Tibial artery (tissue), 4 donors: ENCODE measurements around the gene SMAD6.
A peak's percentile ranks its signal among the peaks of the same experiment; 100 is the strongest.

Source experiments
- DNase-seq, 2 donors: peaks; one replicate each; pipeline ENCODE4 v3.0.0-alpha.2; 2019
- H3K27ac ChIP-seq, 2 donors: fragments of 200-600 bp; sonication (generic) in 1 of 2; 1 replicate in 1 of 2; 2 replicates in 1 of 2; pipeline ENCODE4 v1.5.1; 2018 to 2019; ENCODE audit warnings: mild to moderate bottlenecking in 1 of 2
- H3K27me3 ChIP-seq, 2 donors: fragments of 200-600 bp; sonication (generic) in 1 of 2; one replicate each; pipeline versions ENCODE4 v1.5.1 to v1.6.0; 2016 to 2019
- H3K36me3 ChIP-seq, 3 donors: fragments of 200-600 bp; sonication (generic) in 2 of 3; one replicate each; pipeline ENCODE4 v1.5.1; 2016 to 2019; ENCODE audit warnings: mild to moderate bottlenecking in 2 of 3
- H3K4me1 ChIP-seq, 4 donors: fragments of 200-600 bp; sonication (generic) in 2 of 4; 1 replicate in 3 of 4; 2 replicates in 1 of 4; pipeline ENCODE4 v1.5.1; 2016 to 2019
- H3K4me3 ChIP-seq, 2 donors: fragments of 200-600 bp; sonication (generic) in 1 of 2; 1 replicate in 1 of 2; 2 replicates in 1 of 2; pipeline ENCODE4 v1.5.1; 2018 to 2019; ENCODE audit warnings: mild to moderate bottlenecking in 2 of 2
- H3K9me3 ChIP-seq, 3 donors: fragments of 200-600 bp; sonication (generic) in 1 of 3; one replicate each; pipeline ENCODE4 v1.5.1; 2016 to 2019
- intact Hi-C: fragments of 100-400 bp; cut with DNase I; formaldehyde crosslinking; loops from one replicate; pipeline ENCODE4 v1.15.0; 2023; ENCODE audit warnings: low total_unique reads
- TF ChIP-seq, protein P1 (sequence below), 2 experiments: fragments of 200-600 bp in 1 of 2; fragments of 450-650 bp in 1 of 2; IDR thresholded peaks; one replicate each; pipeline ENCODE4 v1.5.1; 2017 to 2019; ENCODE audit warnings: antibody characterized with exemption in 2 of 2, mild to moderate bottlenecking in 1 of 2, moderate library complexity in 1 of 2

The SMAD6 gene

DNA sequence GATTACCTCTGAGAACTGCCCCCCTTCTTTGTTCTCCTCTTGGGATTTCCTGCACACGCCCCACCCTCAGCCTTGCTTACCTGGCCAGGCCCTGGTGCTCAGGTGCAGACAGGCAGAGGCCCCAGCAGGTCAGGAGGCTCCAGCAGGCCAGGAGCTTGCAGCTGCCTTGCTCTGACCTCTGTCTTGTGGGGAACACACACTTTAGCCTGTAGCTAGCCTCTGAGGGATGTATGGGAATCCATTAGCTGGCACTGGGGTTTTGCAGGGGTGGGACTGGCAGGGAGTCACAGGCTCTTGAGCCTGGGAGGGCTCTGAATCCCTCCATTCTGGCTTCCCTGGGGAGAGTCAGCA is 2.7 kb downstream of the SMAD6 start:
- intact Hi-C loops, result loop anchor here (5.0 kb wide), 2 partner anchors 68 to 148 kb away; no protein-coding TSS in a partner anchor

DNA sequence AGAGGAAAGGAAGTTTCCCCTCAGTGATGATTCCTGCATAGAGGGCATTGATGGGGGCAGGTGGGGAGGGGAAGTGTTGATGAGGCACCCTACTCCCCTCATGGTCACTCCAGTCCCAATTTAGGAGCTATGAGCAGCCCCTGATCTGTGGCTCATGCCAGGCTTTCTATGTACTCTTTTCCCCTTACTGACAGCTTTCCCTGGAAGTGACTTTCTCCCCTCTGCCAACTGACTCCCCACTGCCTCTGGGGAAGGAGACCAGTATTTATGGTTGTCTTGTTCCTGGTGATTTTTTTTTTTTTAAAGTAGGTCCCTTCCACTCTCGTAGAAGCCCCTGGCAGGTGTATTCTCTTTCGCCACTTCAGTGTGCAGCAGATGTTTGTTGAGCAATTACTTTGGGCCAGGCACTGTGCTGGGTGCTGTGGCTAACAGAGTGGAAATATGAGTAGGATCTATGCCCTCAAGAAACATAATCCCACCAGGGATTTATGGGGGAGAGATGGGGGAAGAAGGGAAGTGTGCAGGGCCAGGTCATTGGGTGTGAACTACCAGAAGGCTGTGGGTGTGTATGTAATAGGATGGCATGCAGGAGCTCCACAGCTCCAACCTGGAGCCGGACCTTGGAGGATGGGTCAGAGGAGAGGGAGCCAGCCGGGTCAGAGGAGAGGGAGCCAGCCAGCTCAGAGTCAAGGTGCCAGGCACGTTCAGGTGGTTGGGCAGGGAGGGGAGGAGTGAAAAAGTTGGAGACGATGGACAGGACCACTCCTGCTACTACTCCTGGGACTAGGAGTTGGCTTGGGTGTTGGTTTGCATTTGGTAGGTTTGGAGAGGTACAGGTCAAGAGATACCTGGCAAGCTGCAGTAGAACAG is 3.5 kb downstream of the SMAD6 start:
- TF ChIP-seq, protein P1, sequence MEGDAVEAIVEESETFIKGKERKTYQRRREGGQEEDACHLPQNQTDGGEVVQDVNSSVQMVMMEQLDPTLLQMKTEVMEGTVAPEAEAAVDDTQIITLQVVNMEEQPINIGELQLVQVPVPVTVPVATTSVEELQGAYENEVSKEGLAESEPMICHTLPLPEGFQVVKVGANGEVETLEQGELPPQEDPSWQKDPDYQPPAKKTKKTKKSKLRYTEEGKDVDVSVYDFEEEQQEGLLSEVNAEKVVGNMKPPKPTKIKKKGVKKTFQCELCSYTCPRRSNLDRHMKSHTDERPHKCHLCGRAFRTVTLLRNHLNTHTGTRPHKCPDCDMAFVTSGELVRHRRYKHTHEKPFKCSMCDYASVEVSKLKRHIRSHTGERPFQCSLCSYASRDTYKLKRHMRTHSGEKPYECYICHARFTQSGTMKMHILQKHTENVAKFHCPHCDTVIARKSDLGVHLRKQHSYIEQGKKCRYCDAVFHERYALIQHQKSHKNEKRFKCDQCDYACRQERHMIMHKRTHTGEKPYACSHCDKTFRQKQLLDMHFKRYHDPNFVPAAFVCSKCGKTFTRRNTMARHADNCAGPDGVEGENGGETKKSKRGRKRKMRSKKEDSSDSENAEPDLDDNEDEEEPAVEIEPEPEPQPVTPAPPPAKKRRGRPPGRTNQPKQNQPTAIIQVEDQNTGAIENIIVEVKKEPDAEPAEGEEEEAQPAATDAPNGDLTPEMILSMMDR (IDR thresholded peaks at IDR 0.05), result no peak
- no peak for DNase-seq
- Histone ChIP-seq H3K27me3 (no peaks in the 10 kb centered on the region), H3K4me1 (peaks cover 0 to 59% (median 41%) of the 10 kb centered on the region in 4 donors), H3K9me3 (no peaks in the 10 kb centered on the region), H3K27ac (peak overlapping the region; percentile 75 to 86), H3K36me3 (no peaks in the 10 kb centered on the region), H3K4me3 (peak overlapping the region; percentile 78 to 84)
- intact Hi-C loops, result loop anchor here (5.0 kb wide), 1 partner anchor 67 kb away; no protein-coding TSS in a partner anchor

More for the DNA sequence above, 2.7 kb downstream of the SMAD6 start:
- Histone ChIP-seq H3K27me3 (no peaks in the 10 kb centered on the region), H3K4me1 (peaks cover 0 to 52% (median 40%) of the 10 kb centered on the region in 4 donors), H3K9me3 (no peaks in the 10 kb centered on the region), H3K36me3 (no peaks in the 10 kb centered on the region), H3K4me3 (peak overlapping the region; percentile 78 to 84), H3K27ac (peak overlapping the region; percentile 75 to 86)
- TF ChIP-seq, protein P1 (IDR thresholded peaks at IDR 0.05), result no peak
- no peak for DNase-seq

DNA sequence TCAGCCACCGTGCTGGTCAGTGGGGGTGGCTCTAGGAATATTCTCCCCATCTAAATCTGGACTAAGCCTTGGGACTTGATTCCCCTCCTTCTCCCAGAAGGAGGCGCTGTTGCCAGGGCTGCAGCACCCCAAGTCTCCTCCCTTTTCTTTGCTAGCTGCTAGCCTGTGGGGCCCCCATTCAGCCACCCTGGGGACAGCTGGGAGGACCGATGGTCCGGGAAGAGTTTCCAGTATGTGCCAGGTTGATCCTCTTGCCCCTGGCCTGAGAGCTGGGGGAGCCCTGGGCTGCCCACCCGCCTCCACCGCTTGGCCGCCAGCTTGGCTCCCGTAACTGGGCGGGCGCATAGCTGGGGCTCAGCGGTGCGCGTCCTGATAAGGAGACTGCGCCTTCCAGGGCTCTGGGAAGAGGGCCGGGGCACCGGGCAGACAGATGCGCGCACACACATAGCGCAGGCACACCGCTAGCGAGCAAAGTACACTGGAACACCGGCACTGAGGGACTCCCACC is 4.2 kb downstream of the SMAD6 start:
- Histone ChIP-seq H3K27me3 (no peaks in the 10 kb centered on the region), H3K4me1 (peaks cover 0 to 67% (median 44%) of the 10 kb centered on the region in 4 donors), H3K27ac (peak overlapping the region; percentile 75 to 86), H3K36me3 (no peaks in the 10 kb centered on the region), H3K9me3 (no peaks in the 10 kb centered on the region), H3K4me3 (peak overlapping the region; percentile 78 to 84)
- TF ChIP-seq, protein P1 (IDR thresholded peaks at IDR 0.05), result peak in 1 of 2 experiments; percentile 13
- intact Hi-C loops, result loop anchor here (5.0 kb wide), 1 partner anchor 66 kb away; no protein-coding TSS in a partner anchor
- DNase-seq, result peak in 1 of 2 donors; percentile 72

DNA sequence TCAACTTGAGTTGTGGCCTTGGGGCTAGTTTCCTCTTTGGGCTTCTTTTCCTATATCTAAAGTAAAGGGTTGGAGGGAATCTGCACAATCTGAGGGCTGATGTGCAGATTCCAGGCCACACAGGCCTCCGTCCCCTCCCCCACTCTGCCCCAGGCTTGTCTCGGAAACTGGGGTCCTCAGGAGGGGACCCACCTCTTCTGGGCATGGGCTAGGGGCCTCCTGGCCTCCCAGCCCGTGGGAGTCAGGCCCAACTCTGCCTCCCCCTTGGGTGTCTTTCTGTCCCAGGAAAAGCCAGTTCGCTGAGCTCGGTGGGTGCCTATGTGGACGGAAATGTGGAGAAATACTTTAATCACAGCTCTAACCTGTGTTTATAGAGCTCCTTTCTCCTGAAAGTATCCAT is 4.8 kb downstream of the SMAD6 start:
- H3K27me3 ChIP-seq, result no peaks in the 10 kb centered on the region
- peak overlapping the region; percentile 78 to 84 for H3K4me3 ChIP-seq
- H3K36me3 ChIP-seq, result peaks cover 0 to 4% (median 0%) of the 10 kb centered on the region in 3 donors
- DNase-seq, result no peak
- peak overlapping the region; percentile 75 to 86 for H3K27ac ChIP-seq
- H3K4me1 ChIP-seq, result peaks cover 0 to 73% (median 46%) of the 10 kb centered on the region in 4 donors
- TF ChIP-seq, protein P1 (IDR thresholded peaks at IDR 0.05), result no peak
- H3K9me3 ChIP-seq, result no peaks in the 10 kb centered on the region
- intact Hi-C loops, result loop anchor here (5.0 kb wide), 1 partner anchor 65 kb away; no protein-coding TSS in a partner anchor

DNA sequence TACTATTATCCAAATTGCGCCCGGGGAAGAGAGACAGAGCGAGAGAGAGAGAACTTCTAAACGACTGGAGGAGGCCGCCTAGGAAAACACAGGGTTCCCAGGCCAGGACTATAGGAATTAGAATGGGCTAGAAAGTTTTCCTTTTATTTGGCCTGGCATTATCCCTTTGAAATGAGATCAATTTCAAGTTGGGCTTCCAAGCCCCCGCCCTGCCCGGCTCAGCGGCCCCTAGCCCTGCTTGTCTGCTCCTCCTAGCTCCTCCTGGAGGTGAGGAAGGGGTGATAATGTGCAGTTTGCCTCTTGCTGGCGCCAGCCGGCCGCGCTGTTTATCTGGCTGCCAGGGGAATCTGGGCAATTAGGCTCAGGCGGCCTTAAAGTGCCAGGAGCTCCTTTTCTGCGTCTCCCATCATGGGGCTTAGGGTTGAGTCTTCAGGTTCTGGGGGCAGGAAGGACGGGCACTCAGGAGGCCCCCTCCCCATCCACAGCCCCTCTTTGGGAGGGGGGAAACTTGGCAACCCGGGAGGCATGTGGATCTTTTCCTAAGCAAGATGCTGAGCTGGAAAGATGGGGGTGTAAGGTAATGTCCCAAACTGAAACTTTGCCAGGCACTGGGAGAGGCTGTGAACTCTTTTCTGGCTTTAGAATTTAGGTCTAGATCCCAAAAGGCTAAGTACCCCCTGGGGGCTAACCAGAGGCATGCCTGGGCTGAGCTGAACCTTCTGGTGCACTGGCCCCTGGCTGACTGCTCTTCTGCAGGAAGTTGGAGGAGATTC is 5.5 kb downstream of the SMAD6 start:
- TF ChIP-seq, protein P1 (IDR thresholded peaks at IDR 0.05), result peak in 1 of 2 experiments; percentile 12
- Histone ChIP-seq H3K27me3 (no peaks in the 10 kb centered on the region), H3K36me3 (peaks cover 0 to 6% (median 0%) of the 10 kb centered on the region in 3 donors), H3K4me1 (peaks cover 0 to 78% (median 46%) of the 10 kb centered on the region in 4 donors), H3K4me3 (peak overlapping the region; percentile 78 to 84), H3K27ac (peak overlapping the region; percentile 75 to 86), H3K9me3 (no peaks in the 10 kb centered on the region)
- DNase-seq, result peak in 1 of 2 donors; percentile 81
- intact Hi-C loops, result loop anchor here (5.0 kb wide), 1 partner anchor 65 kb away; no protein-coding TSS in a partner anchor
